Rectal smooth muscle tissue (tissue), 1 donor: ENCODE data around the gene RNF2.

Experiments
- H3K27ac ChIP-seq: one replicate; pipeline ENCODE4 v1.7.0; 2013; ENCODE audit warnings: low read depth, low read length, inconsistent platforms
- H3K27me3 ChIP-seq: one replicate; pipeline ENCODE4 v1.7.0; 2013; ENCODE audit warnings: low read length; ENCODE audit not compliant: control insufficient read depth, insufficient read depth
- H3K36me3 ChIP-seq: one replicate; pipeline ENCODE4 v1.7.0; 2013; ENCODE audit warnings: low read length; ENCODE audit not compliant: control insufficient read depth, insufficient read depth
- H3K4me1 ChIP-seq: one replicate; pipeline ENCODE4 v1.7.0; 2013; ENCODE audit warnings: low read length; ENCODE audit not compliant: control insufficient read depth, insufficient read depth
- H3K4me3 ChIP-seq: one replicate; pipeline ENCODE4 v1.7.0; 2013; ENCODE audit warnings: low read length
- H3K9ac ChIP-seq: one replicate; pipeline ENCODE4 v1.7.0; 2013; ENCODE audit warnings: low read length

RNF2 gene

DNA sequence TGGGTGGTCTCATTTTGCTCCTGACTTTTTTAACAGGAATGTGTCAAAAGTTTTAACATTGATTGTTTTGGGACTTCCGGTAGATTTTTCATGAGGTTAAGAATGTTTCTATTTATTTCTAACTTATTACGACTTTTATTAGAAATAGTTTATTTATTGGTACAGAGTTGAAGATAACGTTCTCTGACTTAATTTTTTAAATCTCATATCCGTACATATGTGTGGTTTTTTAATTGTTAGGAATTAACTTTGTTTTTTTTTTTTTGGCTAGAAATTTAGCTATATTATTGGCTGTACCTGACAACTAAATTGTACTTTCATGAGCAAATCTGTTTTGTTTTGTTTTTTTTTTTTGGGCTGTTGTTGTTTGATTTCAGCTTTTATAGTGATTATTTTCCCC is 32.0 kb downstream of the RNF2 start:
- H3K9ac ChIP-seq = no peak overlapping the region
- H3K27ac ChIP-seq = no peak overlapping the region
- H3K36me3 ChIP-seq = no peaks in the 10 kb centered on the region
- H3K27me3 ChIP-seq = no peaks in the 10 kb centered on the region
- H3K4me3 ChIP-seq = no peak overlapping the region
- no peaks in the 10 kb centered on the region for H3K4me1 ChIP-seq

DNA sequence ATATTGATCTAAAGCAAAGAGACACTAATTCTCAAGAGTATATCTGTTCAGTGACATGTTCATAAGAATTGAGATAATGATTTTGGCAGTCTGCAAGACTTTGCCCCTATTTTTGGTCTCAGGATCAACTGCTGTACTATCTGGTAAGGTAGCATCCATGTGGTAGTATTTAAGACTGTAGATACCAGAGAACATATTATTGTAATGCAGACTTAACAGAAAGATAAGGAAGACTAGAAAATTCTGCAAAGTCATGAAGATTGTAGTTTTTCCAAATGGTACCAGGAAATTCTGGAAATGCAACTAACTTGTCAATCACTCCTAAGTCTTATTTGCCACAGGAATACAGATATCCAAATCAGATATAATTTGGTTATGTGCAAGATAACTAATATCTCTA is 35.1 kb downstream of the RNF2 start:
- no peak overlapping the region for H3K9ac ChIP-seq
- no peaks in the 10 kb centered on the region for H3K4me1 ChIP-seq
- no peak overlapping the region for H3K27ac ChIP-seq
- no peak overlapping the region for H3K4me3 ChIP-seq
- H3K36me3 ChIP-seq = no peaks in the 10 kb centered on the region
- H3K27me3 ChIP-seq = no peaks in the 10 kb centered on the region

DNA sequence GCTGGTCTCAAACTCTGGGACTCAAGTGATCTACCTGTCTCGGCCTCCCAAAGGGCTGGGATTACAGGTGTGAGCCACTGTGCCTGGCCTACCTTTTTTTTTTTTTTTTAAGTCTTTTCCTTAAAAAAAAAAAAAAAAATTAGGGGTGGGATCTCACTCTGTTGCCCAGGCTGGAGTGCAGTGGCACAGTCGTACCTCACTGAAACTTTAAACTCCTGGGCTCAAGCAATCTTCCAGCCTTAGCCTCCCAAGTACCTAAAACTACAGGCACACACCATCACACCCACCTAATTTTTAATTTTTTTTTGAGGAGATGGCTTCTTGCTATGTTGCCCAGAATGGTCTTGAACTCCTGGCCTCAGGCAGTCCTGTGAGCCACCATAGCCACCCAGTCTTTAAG is 38.5 kb downstream of the RNF2 start:
- no peak overlapping the region for H3K9ac ChIP-seq
- H3K4me3 ChIP-seq = no peak overlapping the region
- no peaks in the 10 kb centered on the region for H3K27me3 ChIP-seq
- H3K36me3 ChIP-seq = no peaks in the 10 kb centered on the region
- H3K27ac ChIP-seq = no peak overlapping the region
- no peaks in the 10 kb centered on the region for H3K4me1 ChIP-seq

DNA sequence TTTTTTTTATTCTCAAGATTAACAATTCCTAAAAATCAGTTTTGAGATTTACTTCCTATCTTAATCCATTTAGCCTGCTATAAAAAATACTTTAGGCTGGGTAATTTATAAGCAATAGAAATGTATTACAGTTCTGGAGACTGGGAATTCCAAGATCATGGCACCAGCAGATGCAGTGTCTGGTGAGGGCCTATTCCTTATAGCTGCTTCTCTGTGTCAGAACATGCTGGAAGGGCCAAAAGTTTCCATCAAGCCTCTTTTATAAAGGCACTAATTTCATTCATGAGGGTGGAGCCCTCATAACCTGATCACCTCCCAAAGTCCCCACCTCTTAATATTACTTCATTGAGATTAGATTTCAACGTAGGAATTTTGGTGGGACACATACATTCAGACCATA is 41.7 kb downstream of the RNF2 start:
- H3K9ac ChIP-seq = no peak overlapping the region
- peaks cover 2% of the 10 kb centered on the region for H3K36me3 ChIP-seq

DNA sequence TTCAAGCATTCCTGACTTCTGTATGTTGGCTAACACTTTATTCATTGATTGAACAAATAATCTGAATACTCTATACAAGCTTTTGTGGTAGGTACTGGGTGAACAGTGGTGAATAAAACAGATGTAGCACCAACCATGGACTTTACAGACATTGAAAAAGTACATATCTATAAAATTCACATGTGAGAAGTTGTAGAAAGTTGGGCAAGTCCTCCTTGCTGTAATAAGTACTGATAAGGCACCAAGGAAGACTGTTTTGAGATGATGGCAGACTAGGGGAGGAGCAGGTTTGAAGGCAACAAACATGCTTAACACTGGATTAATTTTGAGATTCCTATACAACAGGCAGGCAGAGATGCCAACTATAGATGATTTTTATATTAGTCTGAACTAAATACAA is 42.4 kb downstream of the RNF2 start:
- no peak overlapping the region for H3K4me3 ChIP-seq
- H3K4me1 ChIP-seq = no peaks in the 10 kb centered on the region
- no peaks in the 10 kb centered on the region for H3K27me3 ChIP-seq
- H3K27ac ChIP-seq = no peak overlapping the region
- no peak overlapping the region for H3K9ac ChIP-seq
- H3K36me3 ChIP-seq = peaks cover 2% of the 10 kb centered on the region

More for the DNA sequence above, 41.7 kb downstream of the RNF2 start:
- H3K4me3 ChIP-seq = no peak overlapping the region
- H3K27me3 ChIP-seq = no peaks in the 10 kb centered on the region
- H3K27ac ChIP-seq = no peak overlapping the region
- H3K4me1 ChIP-seq = no peaks in the 10 kb centered on the region

DNA sequence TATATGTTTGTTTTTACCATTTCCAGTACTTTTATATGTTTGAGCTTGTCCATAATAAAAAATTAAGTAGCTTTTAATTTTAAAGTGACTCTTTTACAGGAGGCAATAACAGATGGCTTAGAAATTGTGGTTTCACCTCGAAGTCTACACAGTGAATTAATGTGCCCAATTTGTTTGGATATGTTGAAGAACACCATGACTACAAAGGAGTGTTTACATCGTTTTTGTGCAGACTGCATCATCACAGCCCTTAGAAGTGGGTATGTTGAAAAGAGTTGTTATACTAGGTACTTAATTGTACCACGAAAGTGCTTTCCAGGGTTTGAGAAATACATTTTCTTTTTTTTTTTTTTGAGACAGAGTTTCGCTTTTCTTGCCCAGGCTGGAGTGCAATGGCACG is 46.1 kb downstream of the RNF2 start:
- Histone ChIP-seq H3K36me3 (peaks cover 2% of the 10 kb centered on the region), H3K9ac (no peak overlapping the region), H3K4me3 (no peak overlapping the region), H3K27ac (no peak overlapping the region), H3K27me3 (no peaks in the 10 kb centered on the region), H3K4me1 (no peaks in the 10 kb centered on the region)

DNA sequence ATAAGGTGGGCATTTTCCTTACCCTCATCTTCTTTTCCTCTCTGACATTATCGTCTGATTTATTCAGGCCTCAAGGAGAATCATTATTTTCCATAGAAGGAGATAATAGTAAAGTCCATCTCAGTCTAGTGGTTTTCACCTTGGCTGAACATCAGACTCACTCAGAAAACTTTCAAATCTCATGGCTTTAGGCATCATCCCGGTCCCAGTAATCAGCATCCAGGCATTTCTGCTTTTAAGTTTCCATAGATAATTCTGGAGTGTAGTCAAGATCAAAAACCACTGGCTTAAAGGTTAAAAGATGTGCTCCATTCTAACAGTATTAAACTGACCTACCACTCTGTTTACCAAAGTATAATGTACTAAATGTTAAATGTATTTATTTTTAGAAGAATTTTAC is 49.4 kb downstream of the RNF2 start:
- Histone ChIP-seq H3K36me3 (no peaks in the 10 kb centered on the region), H3K27ac (no peak overlapping the region), H3K27me3 (no peaks in the 10 kb centered on the region), H3K4me1 (no peaks in the 10 kb centered on the region), H3K9ac (no peak overlapping the region), H3K4me3 (no peak overlapping the region)

DNA sequence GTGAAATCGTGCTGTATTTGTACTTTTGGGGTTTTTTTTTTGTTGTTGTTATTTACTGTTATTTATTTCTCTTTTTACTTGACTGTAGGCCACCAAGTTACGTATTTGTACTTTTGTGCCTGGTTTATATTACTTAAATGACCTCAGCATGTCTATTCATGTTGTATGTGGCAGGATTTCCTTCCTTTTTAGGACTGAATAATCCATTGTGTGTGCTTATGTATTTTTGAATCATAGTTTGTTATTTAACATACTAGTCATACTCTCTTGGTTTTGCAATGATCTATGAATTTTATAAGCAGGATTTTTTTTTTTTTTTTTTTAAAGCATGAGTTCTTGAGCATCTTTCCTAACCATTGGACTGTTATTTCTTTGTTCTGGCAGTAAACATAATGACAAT is 51.2 kb downstream of the RNF2 start:
- H3K27ac ChIP-seq = no peak overlapping the region
- no peaks in the 10 kb centered on the region for H3K4me1 ChIP-seq
- H3K4me3 ChIP-seq = no peak overlapping the region
- no peak overlapping the region for H3K9ac ChIP-seq
- H3K27me3 ChIP-seq = no peaks in the 10 kb centered on the region
- H3K36me3 ChIP-seq = peaks cover 3% of the 10 kb centered on the region

DNA sequence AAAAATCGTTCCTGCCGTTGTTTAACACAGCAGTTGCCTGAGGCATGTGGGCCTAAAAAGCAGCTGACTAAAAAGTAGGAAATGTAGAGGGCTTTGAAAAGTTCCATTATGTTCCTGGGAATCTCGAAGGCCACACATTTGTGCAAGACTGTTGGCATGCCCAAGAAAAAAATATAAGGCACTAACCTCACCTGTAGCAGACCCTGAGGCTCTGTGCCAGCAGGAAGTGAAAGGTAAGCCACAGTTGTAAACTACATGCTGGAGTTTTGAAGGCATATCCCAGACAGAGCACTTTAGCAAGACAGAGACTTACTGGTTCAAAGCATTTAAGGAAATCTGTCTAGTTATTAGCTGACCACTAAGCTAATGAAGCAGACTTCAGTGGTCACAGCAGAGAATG is 58.7 kb downstream of the RNF2 start:
- Histone ChIP-seq H3K36me3 (peaks cover 5% of the 10 kb centered on the region), H3K27ac (no peak overlapping the region)

DNA sequence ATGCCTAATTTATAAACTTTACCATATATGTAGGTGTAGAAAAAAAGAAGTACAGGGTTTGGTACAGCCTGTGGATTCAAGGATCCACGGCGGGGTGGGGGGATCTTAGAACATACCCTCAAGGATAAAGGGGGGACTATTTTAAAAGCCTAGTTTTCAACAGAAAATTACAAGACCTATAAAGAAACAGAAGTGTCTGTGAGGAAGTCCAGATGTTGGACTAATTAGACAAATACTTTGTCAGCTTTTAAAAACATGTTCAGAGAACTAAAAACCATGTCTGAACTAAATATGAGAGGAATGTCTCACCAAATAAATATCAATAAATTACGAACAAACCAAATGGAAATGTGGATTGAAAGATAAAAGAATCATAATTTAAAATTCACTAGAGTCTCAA is 59.8 kb downstream of the RNF2 start:
- no peak overlapping the region for H3K4me3 ChIP-seq

More for the DNA sequence above, 58.7 kb downstream of the RNF2 start:
- Histone ChIP-seq H3K4me1 (no peaks in the 10 kb centered on the region), H3K4me3 (no peak overlapping the region), H3K27me3 (no peaks in the 10 kb centered on the region), H3K9ac (no peak overlapping the region)

DNA sequence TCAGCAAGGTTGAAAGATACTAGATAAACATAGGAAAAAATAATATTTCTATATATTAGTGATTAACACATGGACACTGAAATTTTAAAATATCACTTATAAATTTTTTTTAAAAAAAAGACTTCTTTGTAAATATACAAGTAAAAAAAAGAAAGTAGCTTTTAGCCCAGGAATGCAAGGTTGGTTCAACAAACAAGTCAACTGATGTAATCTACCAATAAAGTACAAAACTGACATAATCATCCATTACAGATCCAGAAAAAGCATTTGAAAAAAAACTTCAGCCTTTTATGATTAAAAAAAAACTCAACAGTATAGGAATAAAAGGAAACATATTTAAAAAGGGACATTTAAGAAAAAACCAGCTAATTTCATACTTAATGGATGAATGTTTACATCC is 63.0 kb downstream of the RNF2 start:
- Histone ChIP-seq H3K9ac (no peak overlapping the region), H3K27ac (no peak overlapping the region), H3K4me1 (no peaks in the 10 kb centered on the region), H3K4me3 (no peak overlapping the region), H3K36me3 (peaks cover 2% of the 10 kb centered on the region), H3K27me3 (no peaks in the 10 kb centered on the region)

More for the DNA sequence above, 59.8 kb downstream of the RNF2 start:
- Histone ChIP-seq H3K4me1 (no peaks in the 10 kb centered on the region), H3K9ac (no peak overlapping the region), H3K27ac (no peak overlapping the region), H3K36me3 (peaks cover 5% of the 10 kb centered on the region), H3K27me3 (no peaks in the 10 kb centered on the region)

DNA sequence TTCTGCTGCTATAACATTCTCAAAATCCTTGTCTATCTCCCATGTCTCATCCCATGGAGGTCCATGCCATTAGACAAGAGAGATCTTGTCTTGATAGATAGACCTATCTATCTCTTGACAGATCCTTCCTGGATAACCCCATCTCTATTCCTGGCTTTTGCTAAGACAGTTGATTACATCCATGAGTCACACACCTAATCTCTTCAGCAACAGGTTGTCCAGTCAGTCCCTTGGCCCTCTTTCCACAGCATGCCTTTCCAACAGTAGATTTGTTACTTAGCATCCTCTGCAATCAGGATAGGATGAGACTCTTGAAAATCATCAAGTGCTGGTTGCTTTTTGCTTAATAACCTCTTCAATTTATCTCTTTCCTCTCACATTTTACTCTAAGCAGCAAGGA is 64.8 kb downstream of the RNF2 start:
- Histone ChIP-seq H3K36me3 (no peaks in the 10 kb centered on the region), H3K4me1 (no peaks in the 10 kb centered on the region), H3K9ac (no peak overlapping the region), H3K27me3 (no peaks in the 10 kb centered on the region), H3K27ac (no peak overlapping the region), H3K4me3 (no peak overlapping the region)

DNA sequence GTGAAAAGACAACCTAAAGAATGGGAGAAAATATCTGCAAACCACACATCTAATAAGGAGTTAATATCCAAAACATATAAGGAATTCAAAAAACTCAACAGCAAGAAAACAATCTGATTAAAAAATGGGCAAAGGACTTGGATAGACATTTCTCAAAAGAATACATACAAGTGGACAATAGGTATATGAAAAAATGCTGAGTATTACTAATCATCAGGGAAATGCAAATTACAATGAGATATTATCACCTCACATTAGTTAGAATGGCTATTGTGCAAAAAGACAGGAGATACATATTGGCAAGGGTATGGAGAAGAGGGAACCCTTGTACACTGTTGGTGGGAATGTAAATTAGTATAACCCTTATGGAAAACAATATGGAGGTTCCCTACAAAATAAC is 66.5 kb downstream of the RNF2 start:
- H3K27me3 ChIP-seq = no peaks in the 10 kb centered on the region
- no peak overlapping the region for H3K9ac ChIP-seq
- H3K4me1 ChIP-seq = no peaks in the 10 kb centered on the region
- no peaks in the 10 kb centered on the region for H3K36me3 ChIP-seq
- H3K27ac ChIP-seq = no peak overlapping the region
- no peak overlapping the region for H3K4me3 ChIP-seq
